Breast epithelium (tissue), 4 donors: ENCODE data around the gene TMEM82. TPM values are rescaled to one million over a fixed set of nuclear protein-coding genes. Genes with fewer than 3 reads are reported as not detected.
"Not testable (repeated sequence)": the region's sequence is repeated elsewhere in the genome, so short reads cannot be mapped to it uniquely, and the experiment has no call there.

Source experiments
- DNase-seq, 2 donors: peaks; one replicate each; pipeline ENCODE4 v3.0.0-alpha.2; 2019; ENCODE audit warnings: low spot score in 2 of 2
- H3K27ac ChIP-seq, 2 donors: fragments of 200-600 bp; sonication (generic) in 1 of 2; one replicate each; pipeline ENCODE4 v1.5.1; 2016 to 2019; ENCODE audit warnings: mild to moderate bottlenecking in 1 of 2
- H3K27me3 ChIP-seq, 2 donors: fragments of 200-600 bp; sonication (generic) in 1 of 2; one replicate each; pipeline versions ENCODE4 v1.5.1 to v1.6.0; 2017 to 2019; ENCODE audit warnings: control low read depth in 1 of 2, mild to moderate bottlenecking in 1 of 2
- H3K36me3 ChIP-seq: fragments of 200-600 bp; one replicate; pipeline ENCODE4 v1.5.1; 2019
- H3K4me1 ChIP-seq, 2 donors: fragments of 200-600 bp; sonication (generic); one replicate each; pipeline ENCODE4 v1.5.1; 2016 to 2019; ENCODE audit warnings: control low read depth in 1 of 2
- H3K4me3 ChIP-seq, 3 donors: fragments of 200-600 bp; sonication (generic); 1 replicate in 2 of 3; 2 replicates in 1 of 3; pipeline ENCODE4 v1.5.1; 2016 to 2019; ENCODE audit warnings: mild to moderate bottlenecking in 3 of 3, moderate library complexity in 2 of 3
- H3K9me3 ChIP-seq, 2 donors: fragments of 200-600 bp; sonication (generic) in 1 of 2; one replicate each; pipeline ENCODE4 v1.5.1; 2016 to 2019; ENCODE audit warnings: control low read depth in 1 of 2
- POLR2A ChIP-seq: fragments of 450-650 bp; IDR thresholded peaks from one replicate; pipeline ENCODE4 v1.6.1; 2016; ENCODE audit warnings: antibody characterized with exemption, mild to moderate bottlenecking, moderate library complexity
- POLR2AphosphoS5 ChIP-seq, 3 donors: sonication (generic); formaldehyde crosslinking; IDR thresholded peaks; one replicate each; pipeline ENCODE4 v1.6.1; 2017; ENCODE audit warnings: antibody characterized with exemption in 3 of 3
- intact Hi-C: fragments of 100-400 bp; cut with DNase I; formaldehyde crosslinking; loops from one replicate; pipeline ENCODE4 v1.15.1; 2023; ENCODE audit warnings: low total_unique reads
- total RNA-seq, 3 donors: library from RNA; depleted of rRNA; stranded (reverse); fragments of >200 nt; gene quantifications; one replicate each; pipeline ENCODE4 v1.1.0, GENCODE V29; 2016
- TF ChIP-seq, protein P1 (sequence below), 3 donors: fragments of 450-650 bp; IDR thresholded peaks; one replicate each; pipeline ENCODE4 v1.5.1; 2016 to 2017; ENCODE audit warnings: antibody characterized with exemption in 3 of 3, mild to moderate bottlenecking in 3 of 3, moderate library complexity in 3 of 3

Gene TMEM82
- total RNA-seq, result not detected

DNA sequence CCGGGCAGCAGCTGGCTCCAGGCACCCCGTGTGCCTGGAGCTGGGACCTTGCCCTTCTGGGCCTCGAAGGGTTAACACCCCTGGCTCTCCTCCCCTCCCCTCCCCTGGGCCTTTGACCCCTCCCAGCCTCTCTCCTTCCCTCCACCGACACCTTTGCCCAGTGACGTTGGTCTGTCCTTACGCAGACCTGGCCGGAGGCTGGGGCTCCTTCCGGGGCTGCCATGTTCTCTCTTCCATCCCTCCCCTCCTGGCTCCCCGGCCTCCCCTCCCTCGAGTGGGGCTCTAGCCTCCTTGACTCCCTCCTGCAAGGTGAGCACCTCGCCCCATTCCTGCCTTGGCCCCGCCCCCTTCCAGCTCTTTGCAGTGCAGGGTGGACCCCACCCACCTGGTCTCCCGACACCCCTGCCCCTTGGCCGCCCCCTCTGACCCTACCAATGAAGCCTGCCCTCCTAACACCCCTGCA is at the start of gene TMEM82:
Gene TMEM82, plus strand, starts transcription at position 161 of the 463 bp plus-strand sequence. Its CDS starts 61 bp downstream, at position 222.
- H3K9me3 ChIP-seq, result no peaks in the 10 kb centered on the region
- DNase-seq, result no peak
- no peaks in the 10 kb centered on the region for H3K27me3 ChIP-seq
- no peaks in the 10 kb centered on the region for H3K36me3 ChIP-seq
- intact Hi-C loops, result loop anchor here (10.0 kb wide), 1 partner anchor 148 kb away; no protein-coding TSS in a partner anchor
- H3K27ac ChIP-seq, result no peak within 1 kb of the TSS
- TF ChIP-seq, protein P1, sequence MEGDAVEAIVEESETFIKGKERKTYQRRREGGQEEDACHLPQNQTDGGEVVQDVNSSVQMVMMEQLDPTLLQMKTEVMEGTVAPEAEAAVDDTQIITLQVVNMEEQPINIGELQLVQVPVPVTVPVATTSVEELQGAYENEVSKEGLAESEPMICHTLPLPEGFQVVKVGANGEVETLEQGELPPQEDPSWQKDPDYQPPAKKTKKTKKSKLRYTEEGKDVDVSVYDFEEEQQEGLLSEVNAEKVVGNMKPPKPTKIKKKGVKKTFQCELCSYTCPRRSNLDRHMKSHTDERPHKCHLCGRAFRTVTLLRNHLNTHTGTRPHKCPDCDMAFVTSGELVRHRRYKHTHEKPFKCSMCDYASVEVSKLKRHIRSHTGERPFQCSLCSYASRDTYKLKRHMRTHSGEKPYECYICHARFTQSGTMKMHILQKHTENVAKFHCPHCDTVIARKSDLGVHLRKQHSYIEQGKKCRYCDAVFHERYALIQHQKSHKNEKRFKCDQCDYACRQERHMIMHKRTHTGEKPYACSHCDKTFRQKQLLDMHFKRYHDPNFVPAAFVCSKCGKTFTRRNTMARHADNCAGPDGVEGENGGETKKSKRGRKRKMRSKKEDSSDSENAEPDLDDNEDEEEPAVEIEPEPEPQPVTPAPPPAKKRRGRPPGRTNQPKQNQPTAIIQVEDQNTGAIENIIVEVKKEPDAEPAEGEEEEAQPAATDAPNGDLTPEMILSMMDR (IDR thresholded peaks at IDR 0.05), result no peak
- TF ChIP-seq POLR2A, result no peak
- TF ChIP-seq POLR2AphosphoS5 (IDR thresholded peaks at IDR 0.05), result no peak
- H3K4me1 ChIP-seq, result no peaks in the 10 kb centered on the region
- H3K4me3 ChIP-seq, result no peak within 1 kb of the TSS

DNA sequence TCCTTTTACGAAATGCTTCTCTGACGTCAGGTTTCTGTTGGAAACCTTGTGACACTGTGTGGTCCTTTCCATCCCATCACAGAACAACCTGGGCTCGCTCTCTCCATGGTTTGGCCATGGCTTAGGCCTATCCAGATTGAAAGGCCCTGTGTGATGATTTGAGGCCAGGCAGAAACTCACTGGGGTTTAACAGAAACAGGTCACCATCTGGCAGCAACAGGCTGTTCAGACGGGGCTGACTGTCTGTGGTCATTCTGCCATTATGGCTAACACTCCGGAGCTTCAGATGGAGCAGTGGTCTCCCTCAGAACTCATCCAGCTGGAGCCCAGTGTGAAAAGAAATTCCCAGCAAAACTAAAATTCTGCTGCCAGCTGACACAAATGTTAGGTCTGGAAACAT is 48.9 kb upstream of the TMEM82 start:
- H3K27me3 ChIP-seq, result no peaks in the 10 kb centered on the region
- intact Hi-C loops, result no loop called here
- TF ChIP-seq POLR2A, result no peak
- no peak overlapping the region for H3K4me3 ChIP-seq
- H3K9me3 ChIP-seq, result no peaks in the 10 kb centered on the region
- H3K36me3 ChIP-seq, result no peaks in the 10 kb centered on the region
- no peaks in the 10 kb centered on the region for H3K4me1 ChIP-seq
- H3K27ac ChIP-seq, result no peak overlapping the region
- DNase-seq, result no peak

DNA sequence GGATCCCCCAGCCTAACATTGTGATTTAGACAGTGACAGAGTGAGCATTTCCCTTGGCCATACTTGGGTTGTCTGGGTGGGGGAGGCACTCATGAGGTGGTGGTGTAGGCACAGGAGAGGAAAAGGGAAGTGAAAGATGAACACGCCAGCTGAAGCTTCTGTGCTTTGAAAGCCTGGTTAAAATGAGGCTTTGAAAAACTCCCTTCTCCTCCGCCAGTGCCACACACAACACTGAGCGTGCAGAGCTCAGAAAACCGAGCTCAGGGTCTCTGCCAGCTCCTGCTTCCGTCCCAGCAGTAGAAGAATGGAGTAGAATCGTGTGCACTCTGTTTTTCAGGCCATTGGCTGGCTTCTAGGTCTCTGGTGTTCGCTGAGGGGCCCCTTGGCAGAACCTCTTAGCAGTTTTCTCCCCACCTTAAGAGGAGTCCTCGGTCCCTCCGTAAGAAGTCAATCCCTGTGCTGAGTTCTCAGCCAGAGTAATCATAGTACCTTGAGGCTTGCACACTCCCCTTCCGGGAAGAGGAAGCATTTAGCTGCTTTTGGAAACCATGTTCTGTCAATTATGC is 45.3 kb upstream of the TMEM82 start:
- TF ChIP-seq POLR2AphosphoS5 (IDR thresholded peaks at IDR 0.05) (no peak), POLR2A (no peak)
- TF ChIP-seq, protein P1 (IDR thresholded peaks at IDR 0.05), result no peak
- H3K9me3 ChIP-seq, result no peaks in the 10 kb centered on the region
- H3K27ac ChIP-seq, result peak overlapping the region in 1 of 2 donors; percentile 23
- H3K36me3 ChIP-seq, result no peaks in the 10 kb centered on the region
- intact Hi-C loops, result no loop called here
- no peaks in the 10 kb centered on the region for H3K27me3 ChIP-seq
- H3K4me1 ChIP-seq, result no peaks in the 10 kb centered on the region
- H3K4me3 ChIP-seq, result no peak overlapping the region
- DNase-seq, result no peak

DNA sequence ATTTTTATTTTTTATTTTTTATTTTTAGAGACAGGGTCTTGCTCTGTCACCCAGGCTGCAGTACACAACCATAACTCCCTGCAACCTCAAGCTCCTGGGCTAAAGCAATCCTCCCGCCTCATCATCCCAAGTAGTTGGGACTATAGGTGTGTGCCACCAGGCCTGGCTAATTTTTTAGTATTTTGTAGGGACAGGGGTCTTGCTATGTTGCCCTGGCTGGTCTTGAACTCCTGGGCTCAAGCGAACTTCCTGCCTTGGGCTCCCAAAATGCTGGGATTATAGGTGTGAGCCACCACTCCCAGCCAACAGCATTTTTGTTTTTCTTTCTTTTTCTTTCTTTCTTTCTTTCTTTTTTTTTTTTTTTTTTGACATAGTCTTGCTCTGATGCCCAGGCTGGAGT is 44.1 kb upstream of the TMEM82 start:
- Histone ChIP-seq H3K27ac (no peak overlapping the region), H3K4me3 (no peak overlapping the region), H3K9me3 (no peaks in the 10 kb centered on the region), H3K4me1 (peaks cover 0 to 3% of the 10 kb centered on the region in 2 donors), H3K27me3 (no peaks in the 10 kb centered on the region), H3K36me3 (no peaks in the 10 kb centered on the region)
- intact Hi-C loops, result no loop called here
- TF ChIP-seq POLR2A (no peak), POLR2AphosphoS5 (IDR thresholded peaks at IDR 0.05) (no peak)
- TF ChIP-seq, protein P1 (IDR thresholded peaks at IDR 0.05), result no peak
- no peak for DNase-seq

DNA sequence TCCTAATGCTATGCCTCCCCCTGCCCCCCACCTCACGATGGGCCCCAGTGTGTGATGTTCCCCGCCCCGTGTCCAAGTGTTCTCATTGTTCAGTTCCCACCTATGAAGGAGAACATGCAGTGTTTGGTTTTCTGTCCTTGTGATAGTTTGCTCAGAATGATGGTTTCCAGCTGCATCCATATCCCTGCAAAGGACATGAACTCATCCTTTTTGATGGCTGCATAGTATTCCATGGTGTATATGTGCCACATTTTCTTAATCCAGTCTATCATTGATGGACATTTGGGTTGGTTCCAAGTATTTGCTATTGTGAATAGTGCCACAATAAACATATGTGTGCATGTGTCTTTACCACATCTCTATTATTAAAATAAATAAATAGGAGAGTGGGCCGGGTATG is 43.0 kb upstream of the TMEM82 start:
- intact Hi-C loops, H3K27me3 ChIP-seq, H3K9me3 ChIP-seq, H3K4me3 ChIP-seq, DNase-seq, H3K36me3 ChIP-seq, H3K27ac ChIP-seq, H3K4me1 ChIP-seq: not testable (repeated sequence)

DNA sequence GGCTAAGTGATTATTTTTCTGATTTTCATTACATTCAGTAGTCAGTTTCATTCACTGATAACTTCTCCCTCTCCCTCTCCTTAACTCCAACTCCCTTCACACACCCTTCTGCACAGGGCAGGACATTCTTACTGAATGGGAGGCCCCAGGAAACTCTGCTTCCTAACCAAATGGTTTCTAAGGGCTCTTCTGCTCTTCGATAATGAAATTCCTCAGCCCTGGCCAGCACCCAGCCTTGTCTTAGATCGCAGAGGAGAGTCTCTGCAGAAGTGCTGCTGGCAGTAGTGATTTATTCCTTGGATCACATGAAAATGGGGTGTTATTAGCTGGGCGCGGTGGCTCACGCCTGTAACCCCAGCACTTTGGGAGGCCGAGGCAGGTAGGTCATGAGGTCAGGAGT is 41.8 kb upstream of the TMEM82 start:
- DNase-seq, result no peak
- intact Hi-C loops, result no loop called here
- Histone ChIP-seq H3K9me3 (no peaks in the 10 kb centered on the region), H3K27ac (peak overlapping the region in 1 of 2 donors; percentile 14), H3K4me1 (peaks cover 0 to 5% of the 10 kb centered on the region in 2 donors), H3K4me3 (no peak overlapping the region), H3K36me3 (no peaks in the 10 kb centered on the region), H3K27me3 (no peaks in the 10 kb centered on the region)
- TF ChIP-seq POLR2A, result no peak
- TF ChIP-seq, protein P1 (IDR thresholded peaks at IDR 0.05), result no peak
- no peak for TF ChIP-seq POLR2AphosphoS5 (IDR thresholded peaks at IDR 0.05)
